ENCODE measurements around the gene PPP1R36.
"Not testable (repeated sequence)": the region's sequence is repeated elsewhere in the genome, so short reads cannot be mapped to it uniquely, and the experiment has no call there.

PPP1R36 gene

GRCh38 chr14:64518229-64518628 is 31.5 kb upstream of the PPP1R36 start:
- no peak for DNase-seq (ENCODE audit: low spot score)

- DNase-seq (ENCODE audit: low spot score): no peak
These were observed 29.1 kb upstream of the PPP1R36 start for GRCh38 chr14:64520699-64521098.

- no peak for DNase-seq (ENCODE audit: low spot score)
These were observed 27.0 kb upstream of the PPP1R36 start for GRCh38 chr14:64522591-64523355.

- no peak for DNase-seq (ENCODE audit: low spot score)
These were observed 24.4 kb upstream of the PPP1R36 start for GRCh38 chr14:64525354-64525753.

- DNase-seq (ENCODE audit: low spot score): no peak
These were observed 18.2 kb upstream of the PPP1R36 start for GRCh38 chr14:64531567-64531966.

GRCh38 chr14:64536488-64537245 is 13.1 kb upstream of the PPP1R36 start:
- no peak for DNase-seq (ENCODE audit: low spot score)

- peak; percentile 97 for DNase-seq (ENCODE audit: low spot score)
These were observed 9.3 kb upstream of the PPP1R36 start, which contains the start of gene HSPA2 for GRCh38 chr14:64540208-64541202. HSPA2 (plus strand) TSS chr14:64540741; CDS start chr14:64540850, 109 bp downstream.

GRCh38 chr14:64541261-64541971 is 8.3 kb upstream of the PPP1R36 start:
- no peak for DNase-seq (ENCODE audit: low spot score)

- DNase-seq (ENCODE audit: low spot score): no peak
These were observed 7.6 kb upstream of the PPP1R36 start for GRCh38 chr14:64541972-64542835.

- no peak for DNase-seq (ENCODE audit: low spot score)
These were observed 6.9 kb upstream of the PPP1R36 start for GRCh38 chr14:64542836-64543201.

- DNase-seq (ENCODE audit: low spot score): no peak
These were observed 5.0 kb upstream of the PPP1R36 start for GRCh38 chr14:64544607-64545312.

- DNase-seq (ENCODE audit: low spot score): no peak
These were observed 745 bp upstream of the PPP1R36 start for GRCh38 chr14:64549016-64549415.

- DNase-seq (ENCODE audit: low spot score): no peak
These were observed 1.0 kb downstream of the PPP1R36 start for GRCh38 chr14:64550621-64551333.

- no peak for DNase-seq (ENCODE audit: low spot score)
These were observed 4.8 kb downstream of the PPP1R36 start for GRCh38 chr14:64554556-64554955.

GRCh38 chr14:64556526-64556925 is 6.8 kb downstream of the PPP1R36 start:
- no peak for DNase-seq (ENCODE audit: low spot score)

- DNase-seq (ENCODE audit: low spot score): not testable (repeated sequence)
These were observed 8.5 kb downstream of the PPP1R36 start for GRCh38 chr14:64558216-64558615.

- no peak for DNase-seq (ENCODE audit: low spot score)
These were observed 11.9 kb downstream of the PPP1R36 start for GRCh38 chr14:64561631-64562030.

GRCh38 chr14:64562436-64562835 is 12.7 kb downstream of the PPP1R36 start:
- DNase-seq (ENCODE audit: low spot score): no peak

- DNase-seq (ENCODE audit: low spot score): no peak
These were observed 13.9 kb downstream of the PPP1R36 start for GRCh38 chr14:64563696-64564095.
